ENCODE measurements around the gene ABHD11. TPM values are rescaled to one million over a fixed set of nuclear protein-coding genes. Genes with fewer than 3 reads are reported as not detected.

Gene ABHD11
- total and polyA plus RNA-seq, 4 donors = 22.2 to 52.9 (median 40.3) TPM

DNA sequence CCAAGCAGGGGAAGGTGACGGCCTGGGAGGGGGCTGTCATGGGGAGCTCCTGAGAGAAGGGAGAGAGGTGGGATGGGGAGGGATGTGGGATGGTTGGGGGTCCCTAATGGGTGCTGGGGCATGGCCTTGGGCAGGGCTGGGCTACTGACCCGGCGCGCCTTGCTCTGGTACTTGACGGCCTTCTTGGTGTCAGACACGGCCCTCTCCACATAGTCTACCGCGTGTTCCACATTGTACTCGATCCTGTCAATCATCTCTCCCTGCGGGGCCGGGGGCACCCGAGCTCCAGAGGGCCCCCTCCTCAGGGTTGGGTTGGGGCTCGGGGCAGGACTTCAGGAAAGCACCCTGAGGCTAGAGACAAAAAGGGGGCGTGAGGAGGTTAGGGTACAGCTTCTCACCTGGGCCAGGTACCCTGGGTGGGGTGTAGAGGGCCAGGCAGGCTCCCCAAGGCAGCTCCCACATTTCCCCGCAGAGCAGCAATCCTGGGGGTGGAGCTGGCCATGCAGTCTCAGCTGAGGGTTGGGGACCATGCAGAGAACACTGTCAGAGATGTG lies 37.9 kb downstream of the ABHD11 start:
- Histone ChIP-seq H3K9me3 (ENCODE audit: control insufficient read depth in 4 of 4, insufficient read depth in 3 of 4, low read length in 3 of 4) (no peaks in the 10 kb centered on the region), H3K4me3 (no peak overlapping the region), H3K4me1 (ENCODE audit: control insufficient read depth in 5 of 5, insufficient read depth in 5 of 5, low read length in 5 of 5) (peaks cover 0 to 11% (median 0%) of the 10 kb centered on the region in 5 donors), H3K27ac (ENCODE audit: low read depth in 1 of 2, low read length in 1 of 2) (no peak overlapping the region), H3K9ac (ENCODE audit: insufficient read depth in 1 of 2, low read length in 2 of 2) (no peak overlapping the region), H3K27me3 (ENCODE audit: control insufficient read depth in 3 of 3, insufficient read depth in 3 of 3, low read length in 2 of 3) (no peaks in the 10 kb centered on the region), H3K36me3 (ENCODE audit: control insufficient read depth in 4 of 4, insufficient read depth in 4 of 4, low read length in 4 of 4) (peaks cover 0 to 32% (median 11%) of the 10 kb centered on the region in 4 donors)
- WGBS, 2 donors = 81 to 83% methylated on average over 15 of the region's 15 CpGs
- no peak for DNase-seq
- no peak for ATAC-seq (ENCODE audit: insufficient read depth, low FRiP score)
- TF ChIP-seq, protein P1, sequence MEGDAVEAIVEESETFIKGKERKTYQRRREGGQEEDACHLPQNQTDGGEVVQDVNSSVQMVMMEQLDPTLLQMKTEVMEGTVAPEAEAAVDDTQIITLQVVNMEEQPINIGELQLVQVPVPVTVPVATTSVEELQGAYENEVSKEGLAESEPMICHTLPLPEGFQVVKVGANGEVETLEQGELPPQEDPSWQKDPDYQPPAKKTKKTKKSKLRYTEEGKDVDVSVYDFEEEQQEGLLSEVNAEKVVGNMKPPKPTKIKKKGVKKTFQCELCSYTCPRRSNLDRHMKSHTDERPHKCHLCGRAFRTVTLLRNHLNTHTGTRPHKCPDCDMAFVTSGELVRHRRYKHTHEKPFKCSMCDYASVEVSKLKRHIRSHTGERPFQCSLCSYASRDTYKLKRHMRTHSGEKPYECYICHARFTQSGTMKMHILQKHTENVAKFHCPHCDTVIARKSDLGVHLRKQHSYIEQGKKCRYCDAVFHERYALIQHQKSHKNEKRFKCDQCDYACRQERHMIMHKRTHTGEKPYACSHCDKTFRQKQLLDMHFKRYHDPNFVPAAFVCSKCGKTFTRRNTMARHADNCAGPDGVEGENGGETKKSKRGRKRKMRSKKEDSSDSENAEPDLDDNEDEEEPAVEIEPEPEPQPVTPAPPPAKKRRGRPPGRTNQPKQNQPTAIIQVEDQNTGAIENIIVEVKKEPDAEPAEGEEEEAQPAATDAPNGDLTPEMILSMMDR (IDR thresholded peaks at IDR 0.05; ENCODE audit: control extremely low read depth, extremely low read depth) = no peak

DNA sequence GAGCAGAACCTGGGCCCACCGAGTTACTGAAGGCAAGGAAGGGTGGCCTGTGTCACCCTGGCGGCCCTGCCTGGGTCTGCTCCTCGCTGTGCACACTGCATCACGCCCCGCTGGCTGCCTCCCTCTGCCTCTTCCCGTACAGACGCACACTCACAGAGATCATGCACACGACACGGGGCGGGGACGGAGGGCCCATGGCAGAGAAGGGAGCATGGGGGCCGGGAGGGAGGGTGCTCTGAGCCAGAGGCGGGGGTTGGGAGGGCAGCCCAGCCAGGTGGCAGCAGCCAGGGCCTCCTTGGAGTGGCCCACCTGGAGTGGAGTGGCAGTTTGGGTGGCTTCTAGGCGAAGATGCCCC lies 38.6 kb downstream of the ABHD11 start:
- no peaks in the 10 kb centered on the region for H3K9me3 ChIP-seq (ENCODE audit: control insufficient read depth in 4 of 4, insufficient read depth in 3 of 4, low read length in 3 of 4)
- H3K4me1 ChIP-seq (ENCODE audit: control insufficient read depth in 5 of 5, insufficient read depth in 5 of 5, low read length in 5 of 5) = peaks cover 0 to 11% (median 0%) of the 10 kb centered on the region in 5 donors
- no peak overlapping the region for H3K4me3 ChIP-seq
- no peak for DNase-seq
- H3K36me3 ChIP-seq (ENCODE audit: control insufficient read depth in 4 of 4, insufficient read depth in 4 of 4, low read length in 4 of 4) = peaks cover 0 to 34% (median 11%) of the 10 kb centered on the region in 4 donors
- no peak for ATAC-seq (ENCODE audit: insufficient read depth, low FRiP score)
- TF ChIP-seq, protein P1 (IDR thresholded peaks at IDR 0.05; ENCODE audit: control extremely low read depth, extremely low read depth) = no peak
- H3K9ac ChIP-seq (ENCODE audit: insufficient read depth in 1 of 2, low read length in 2 of 2) = no peak overlapping the region
- H3K27me3 ChIP-seq (ENCODE audit: control insufficient read depth in 3 of 3, insufficient read depth in 3 of 3, low read length in 2 of 3) = no peaks in the 10 kb centered on the region
- no peak overlapping the region for H3K27ac ChIP-seq (ENCODE audit: low read depth in 1 of 2, low read length in 1 of 2)
- 90 to 92% methylated on average over 14 of the region's 14 CpGs for WGBS, 2 donors

- H3K9ac ChIP-seq (ENCODE audit: insufficient read depth in 1 of 2, low read length in 2 of 2) = no peak overlapping the region
- no peaks in the 10 kb centered on the region for H3K9me3 ChIP-seq (ENCODE audit: control insufficient read depth in 4 of 4, insufficient read depth in 3 of 4, low read length in 3 of 4)
- no peak overlapping the region for H3K27ac ChIP-seq (ENCODE audit: low read depth in 1 of 2, low read length in 1 of 2)
- no peaks in the 10 kb centered on the region for H3K27me3 ChIP-seq (ENCODE audit: control insufficient read depth in 3 of 3, insufficient read depth in 3 of 3, low read length in 2 of 3)
- no peak overlapping the region for H3K4me3 ChIP-seq
- peaks cover 0 to 37% (median 14%) of the 10 kb centered on the region in 4 donors for H3K36me3 ChIP-seq (ENCODE audit: control insufficient read depth in 4 of 4, insufficient read depth in 4 of 4, low read length in 4 of 4)
- DNase-seq (no peak), ATAC-seq (ENCODE audit: insufficient read depth, low FRiP score) (no peak)
- 87% methylated on average over 15 of the region's 15 CpGs for WGBS, 2 donors
- peaks cover 0 to 8% (median 0%) of the 10 kb centered on the region in 5 donors for H3K4me1 ChIP-seq (ENCODE audit: control insufficient read depth in 5 of 5, insufficient read depth in 5 of 5, low read length in 5 of 5)
- TF ChIP-seq, protein P1 (IDR thresholded peaks at IDR 0.05; ENCODE audit: control extremely low read depth, extremely low read depth) = no peak
Observed at GRCh38 chr7:73699370-73700068, 39.1 kb downstream of the ABHD11 start.

Data from lung (tissue), 12 donors.